T-helper 1 cell treated with Interleukin-12 subunit alpha and Interleukin-12 subunit beta and Interleukin-4 antibody, amounts not matched to agents 30 μg/mL and 1 μg/mL, for 36 hours (primary cell): Measurements from ENCODE around the gene TMEM184B.
A peak's percentile ranks its signal among the peaks of the same experiment; 100 is the strongest.

Experiments used
- H3K27ac Mint-ChIP-seq: one replicate; pipeline ENCODE4 v1.8.0; 2021; ENCODE audit warnings: mild to moderate bottlenecking, mixed read lengths
- H3K27me3 Mint-ChIP-seq: one replicate; pipeline ENCODE4 v1.8.0; 2021; ENCODE audit warnings: low read depth, mixed read lengths
- H3K36me3 Mint-ChIP-seq: one replicate; pipeline ENCODE4 v1.8.0; 2021; ENCODE audit warnings: low read depth, mixed read lengths
- H3K4me1 Mint-ChIP-seq: one replicate; pipeline ENCODE4 v1.8.0; 2021; ENCODE audit warnings: low read depth, mixed read lengths
- H3K4me3 Mint-ChIP-seq: one replicate; pipeline ENCODE4 v1.8.0; 2021; ENCODE audit warnings: mild to moderate bottlenecking, moderate library complexity, mixed read lengths
- H3K9me3 Mint-ChIP-seq: one replicate; pipeline ENCODE4 v1.8.0; 2021; ENCODE audit warnings: mixed read lengths

The TMEM184B gene

GRCh38 chr22:38272373-38273134, at the start of gene TMEM184B:
Gene TMEM184B (minus strand): TSS chr22:38273010. CDS start chr22:38247961, 25,049 bp downstream.
- Mint-ChIP-seq H3K4me1 (peaks cover 41% of the 10 kb centered on the region), H3K27me3 (peaks cover 4% of the 10 kb centered on the region), H3K36me3 (no peaks in the 10 kb centered on the region), H3K9me3 (no peaks in the 10 kb centered on the region), H3K4me3 (peak within 1 kb of the TSS; percentile 95), H3K27ac (peak within 1 kb of the TSS; percentile 95)

GRCh38 chr22:38320605-38321402, 48.0 kb upstream of the TMEM184B start:
- H3K27ac Mint-ChIP-seq: no peak overlapping the region
- no peaks in the 10 kb centered on the region for H3K9me3 Mint-ChIP-seq
- H3K4me3 Mint-ChIP-seq: no peak overlapping the region
- peaks cover 5% of the 10 kb centered on the region for H3K27me3 Mint-ChIP-seq
- peaks cover 2% of the 10 kb centered on the region for H3K36me3 Mint-ChIP-seq
- peaks cover 8% of the 10 kb centered on the region for H3K4me1 Mint-ChIP-seq

- H3K9me3 Mint-ChIP-seq: no peaks in the 10 kb centered on the region
- H3K4me3 Mint-ChIP-seq: peak overlapping the region; percentile 46
- H3K27ac Mint-ChIP-seq: peak overlapping the region; percentile 69
- H3K4me1 Mint-ChIP-seq: peaks cover 25% of the 10 kb centered on the region
- peaks cover 5% of the 10 kb centered on the region for H3K27me3 Mint-ChIP-seq
- H3K36me3 Mint-ChIP-seq: peaks cover 2% of the 10 kb centered on the region
These were observed 46.3 kb upstream of the TMEM184B start for GRCh38 chr22:38318792-38319773.

GRCh38 chr22:38317995-38318715, 45.3 kb upstream of the TMEM184B start:
- no peaks in the 10 kb centered on the region for H3K9me3 Mint-ChIP-seq
- peak overlapping the region; percentile 89 for H3K27ac Mint-ChIP-seq
- no peaks in the 10 kb centered on the region for H3K27me3 Mint-ChIP-seq
- peaks cover 4% of the 10 kb centered on the region for H3K36me3 Mint-ChIP-seq
- peak overlapping the region; percentile 80 for H3K4me3 Mint-ChIP-seq
- H3K4me1 Mint-ChIP-seq: peaks cover 31% of the 10 kb centered on the region

GRCh38 chr22:38317122-38317994, 44.5 kb upstream of the TMEM184B start, which contains the start of gene CSNK1E:
Gene CSNK1E (minus strand): TSS chr22:38317433. CDS start chr22:38314157, 3,276 bp downstream.
- H3K27ac Mint-ChIP-seq: peak within 1 kb of the TSS; percentile 90
- peaks cover 39% of the 10 kb centered on the region for H3K4me1 Mint-ChIP-seq
- H3K9me3 Mint-ChIP-seq: no peaks in the 10 kb centered on the region
- peak within 1 kb of the TSS; percentile 88 for H3K4me3 Mint-ChIP-seq
- H3K36me3 Mint-ChIP-seq: peaks cover 4% of the 10 kb centered on the region
- H3K27me3 Mint-ChIP-seq: no peaks in the 10 kb centered on the region

- Mint-ChIP-seq H3K27ac (peak overlapping the region; percentile 90), H3K4me3 (peak overlapping the region; percentile 88), H3K36me3 (peaks cover 4% of the 10 kb centered on the region), H3K27me3 (no peaks in the 10 kb centered on the region), H3K9me3 (no peaks in the 10 kb centered on the region), H3K4me1 (peaks cover 44% of the 10 kb centered on the region)
These were observed 43.7 kb upstream of the TMEM184B start for GRCh38 chr22:38316364-38317121.

- Mint-ChIP-seq H3K4me3 (peak overlapping the region; percentile 88), H3K36me3 (peaks cover 4% of the 10 kb centered on the region), H3K27me3 (no peaks in the 10 kb centered on the region), H3K4me1 (peaks cover 50% of the 10 kb centered on the region), H3K27ac (peak overlapping the region; percentile 90), H3K9me3 (no peaks in the 10 kb centered on the region)
These were observed 43.1 kb upstream of the TMEM184B start for GRCh38 chr22:38315823-38316363.

- Mint-ChIP-seq H3K4me1 (peaks cover 54% of the 10 kb centered on the region), H3K27ac (peak overlapping the region; percentile 90), H3K27me3 (no peaks in the 10 kb centered on the region), H3K4me3 (peak overlapping the region; percentile 88), H3K9me3 (no peaks in the 10 kb centered on the region), H3K36me3 (peaks cover 4% of the 10 kb centered on the region)
These were observed 42.4 kb upstream of the TMEM184B start for GRCh38 chr22:38314933-38315822.

- H3K4me1 Mint-ChIP-seq: peaks cover 55% of the 10 kb centered on the region
- no peaks in the 10 kb centered on the region for H3K27me3 Mint-ChIP-seq
- H3K4me3 Mint-ChIP-seq: peak overlapping the region; percentile 88
- H3K27ac Mint-ChIP-seq: peak overlapping the region; percentile 90
- H3K9me3 Mint-ChIP-seq: no peaks in the 10 kb centered on the region
- peaks cover 4% of the 10 kb centered on the region for H3K36me3 Mint-ChIP-seq
These were observed 41.5 kb upstream of the TMEM184B start for GRCh38 chr22:38314051-38314932.

GRCh38 chr22:38313384-38313955, 40.7 kb upstream of the TMEM184B start:
- peak overlapping the region; percentile 82 for H3K27ac Mint-ChIP-seq
- peaks cover 61% of the 10 kb centered on the region for H3K4me1 Mint-ChIP-seq
- peak overlapping the region; percentile 69 for H3K4me3 Mint-ChIP-seq

More at GRCh38 chr22:38313384-38313955, 40.7 kb upstream of the TMEM184B start:
- Mint-ChIP-seq H3K9me3 (no peaks in the 10 kb centered on the region), H3K36me3 (peaks cover 5% of the 10 kb centered on the region), H3K27me3 (no peaks in the 10 kb centered on the region)
